HUES6 (cell line): ENCODE results near the gene SLC51A.
"Not testable (repeated sequence)": the region's sequence is repeated elsewhere in the genome, so short reads cannot be mapped to it uniquely, and the experiment has no call there.

Experiments used
- H3K27ac ChIP-seq: 2 replicates; pipeline ENCODE4 v1.7.0; 2013; ENCODE audit warnings: low read depth, mild to moderate bottlenecking, low read length, inconsistent platforms
- H3K27me3 ChIP-seq: 2 replicates; pipeline ENCODE4 v1.6.1; 2013; ENCODE audit warnings: low read length; ENCODE audit not compliant: control insufficient read depth, insufficient read depth
- H3K36me3 ChIP-seq: 2 replicates; pipeline ENCODE4 v1.6.1; 2013; ENCODE audit warnings: low read length; ENCODE audit not compliant: control insufficient read depth, insufficient read depth
- H3K4me1 ChIP-seq: 2 replicates; pipeline ENCODE4 v1.6.1; 2013; ENCODE audit warnings: low read length; ENCODE audit not compliant: control insufficient read depth, insufficient read depth
- H3K4me3 ChIP-seq: 2 replicates; pipeline ENCODE4 v1.5.1; 2013; ENCODE audit warnings: low read depth, low read length
- H3K9ac ChIP-seq: one replicate; pipeline ENCODE4 v1.6.1; 2013; ENCODE audit warnings: mild to moderate bottlenecking, low read length
- H3K9me3 ChIP-seq: 2 replicates; pipeline ENCODE4 v1.6.1; 2013; ENCODE audit warnings: low read depth, low read length; ENCODE audit not compliant: control insufficient read depth, insufficient read depth

SLC51A gene

GRCh38 chr3:196193736-196194541, 22.4 kb upstream of the SLC51A start:
- Histone ChIP-seq H3K27me3 (no peaks in the 10 kb centered on the region), H3K4me3 (no peak overlapping the region), H3K9me3 (no peaks in the 10 kb centered on the region), H3K9ac (no peak overlapping the region), H3K27ac (no peak overlapping the region), H3K4me1 (peaks cover 7% of the 10 kb centered on the region; the same call in 1 of the 2 replicates), H3K36me3 (no peaks in the 10 kb centered on the region)

DNA sequence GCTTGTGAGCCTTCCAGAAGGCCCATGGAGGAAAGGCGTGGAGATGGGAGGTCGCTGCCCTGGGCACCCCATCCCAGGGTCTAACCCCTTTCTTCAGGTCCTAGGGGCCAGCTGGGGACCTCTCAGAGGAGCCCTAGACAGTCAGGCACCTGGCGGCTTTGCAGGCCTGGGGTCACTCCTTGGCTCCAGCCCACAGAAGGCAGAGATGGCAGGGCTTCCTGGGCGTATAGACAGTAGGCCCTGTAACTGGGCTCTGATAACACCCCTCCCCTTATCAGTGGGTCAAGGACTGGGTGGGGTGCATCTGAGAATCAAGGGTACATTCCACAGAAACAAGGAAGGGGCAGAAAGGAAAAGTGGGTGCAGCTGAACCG, 21.8 kb upstream of the SLC51A start:
- Histone ChIP-seq H3K4me3 (no peak overlapping the region), H3K9me3 (no peaks in the 10 kb centered on the region), H3K27ac (no peak overlapping the region), H3K4me1 (peaks cover 7% of the 10 kb centered on the region; the same call in 1 of the 2 replicates), H3K36me3 (no peaks in the 10 kb centered on the region), H3K27me3 (no peaks in the 10 kb centered on the region), H3K9ac (no peak overlapping the region)

- peaks cover 7% of the 10 kb centered on the region; the same call in 1 of the 2 replicates for H3K4me1 ChIP-seq
- no peak overlapping the region for H3K9ac ChIP-seq
- no peaks in the 10 kb centered on the region for H3K9me3 ChIP-seq
- no peak overlapping the region for H3K27ac ChIP-seq
- H3K36me3 ChIP-seq = no peaks in the 10 kb centered on the region
- no peaks in the 10 kb centered on the region for H3K27me3 ChIP-seq
- no peak overlapping the region for H3K4me3 ChIP-seq
Observed at GRCh38 chr3:196195664-196196265, 20.6 kb upstream of the SLC51A start.

- peaks cover 5% of the 10 kb centered on the region; the same call in 1 of the 2 replicates for H3K4me1 ChIP-seq
- H3K27ac ChIP-seq = no peak overlapping the region
- no peak overlapping the region for H3K4me3 ChIP-seq
- H3K9ac ChIP-seq = no peak overlapping the region
- no peaks in the 10 kb centered on the region for H3K27me3 ChIP-seq
- H3K36me3 ChIP-seq = no peaks in the 10 kb centered on the region
- H3K9me3 ChIP-seq = no peaks in the 10 kb centered on the region
Observed at GRCh38 chr3:196197524-196197923, 18.8 kb upstream of the SLC51A start.

- no peaks in the 10 kb centered on the region for H3K9me3 ChIP-seq
- H3K9ac ChIP-seq = no peak overlapping the region
- no peak overlapping the region for H3K27ac ChIP-seq
- peaks cover 5% of the 10 kb centered on the region; the same call in 1 of the 2 replicates for H3K4me1 ChIP-seq
- no peaks in the 10 kb centered on the region for H3K36me3 ChIP-seq
- no peaks in the 10 kb centered on the region for H3K27me3 ChIP-seq
- no peak overlapping the region for H3K4me3 ChIP-seq
Observed at GRCh38 chr3:196198081-196198675, 18.2 kb upstream of the SLC51A start.

- Histone ChIP-seq H3K4me1 (peaks cover 5% of the 10 kb centered on the region; the same call in 1 of the 2 replicates), H3K9me3 (no peaks in the 10 kb centered on the region), H3K4me3 (no peak overlapping the region), H3K9ac (no peak overlapping the region), H3K27ac (no peak overlapping the region), H3K36me3 (no peaks in the 10 kb centered on the region), H3K27me3 (no peaks in the 10 kb centered on the region)
Observed at GRCh38 chr3:196198771-196199753, 17.3 kb upstream of the SLC51A start.

- Histone ChIP-seq H3K36me3 (no peaks in the 10 kb centered on the region), H3K9ac (no peak overlapping the region), H3K9me3 (no peaks in the 10 kb centered on the region), H3K4me1 (peaks cover 5% of the 10 kb centered on the region; the same call in 1 of the 2 replicates), H3K27me3 (peaks cover 8% of the 10 kb centered on the region), H3K4me3 (no peak overlapping the region), H3K27ac (no peak overlapping the region)
Observed at GRCh38 chr3:196202516-196202970, 13.8 kb upstream of the SLC51A start.

GRCh38 chr3:196203846-196204245, 12.5 kb upstream of the SLC51A start:
- Histone ChIP-seq H3K27me3 (peaks cover 12% of the 10 kb centered on the region), H3K9me3 (no peaks in the 10 kb centered on the region), H3K4me3 (no peak overlapping the region), H3K9ac (no peak overlapping the region), H3K27ac (no peak overlapping the region), H3K4me1 (peaks cover 5% of the 10 kb centered on the region; the same call in 1 of the 2 replicates), H3K36me3 (no peaks in the 10 kb centered on the region)

- H3K4me1 ChIP-seq = not testable (repeated sequence)
Observed at GRCh38 chr3:196205442-196206205, 10.7 kb upstream of the SLC51A start.

More at GRCh38 chr3:196205442-196206205, 10.7 kb upstream of the SLC51A start:
- H3K9me3 ChIP-seq, H3K9ac ChIP-seq, H3K36me3 ChIP-seq, H3K4me3 ChIP-seq, H3K27ac ChIP-seq: not testable (repeated sequence)
- peaks cover 12% of the 10 kb centered on the region for H3K27me3 ChIP-seq
